Nephron (organoid): ENCODE results near the gene SLC9A9.

ENCODE experiments used
- H3K27ac Mint-ChIP-seq, 3 experiments: 2 replicates each; pipeline ENCODE4 v1.8.0; 2020; ENCODE audit warnings: mixed read lengths in 3 of 3, mild to moderate bottlenecking in 2 of 3, moderate library complexity in 1 of 3
- H3K27me3 Mint-ChIP-seq: 2 replicates; pipeline ENCODE4 v1.8.0; 2021; ENCODE audit warnings: low read depth, mild to moderate bottlenecking, moderate library complexity, mixed read lengths
- H3K36me3 Mint-ChIP-seq: 2 replicates; pipeline ENCODE4 v1.8.0; 2020; ENCODE audit warnings: low read depth, mixed read lengths
- H3K4me1 Mint-ChIP-seq: 2 replicates; pipeline ENCODE4 v1.8.0; 2020; ENCODE audit warnings: mixed read lengths
- H3K4me3 Mint-ChIP-seq, 3 experiments: 2 replicates each; pipeline ENCODE4 v1.8.0; 2020; ENCODE audit warnings: mild to moderate bottlenecking in 3 of 3, mixed read lengths in 3 of 3, moderate library complexity in 2 of 3
- H3K9me3 Mint-ChIP-seq: 2 replicates; pipeline ENCODE4 v1.8.0; 2020; ENCODE audit warnings: mixed read lengths
- CTCF ChIP-seq, 3 experiments: fragments of 200-600 bp; sonication (generic); IDR thresholded peaks; one replicate each; pipeline ENCODE4 v1.5.0; 2021; ENCODE audit warnings: antibody characterized with exemption in 3 of 3; ENCODE audit not compliant: unreplicated experiment in 3 of 3

SLC9A9 gene

GRCh38 chr3:143236226-143236964 lies 611.9 kb downstream of the SLC9A9 start:
- Mint-ChIP-seq H3K36me3 (no peaks in the 10 kb centered on the region), H3K4me1 (peaks cover 30% of the 10 kb centered on the region), H3K9me3 (peaks cover 7% of the 10 kb centered on the region), H3K27me3 (peaks cover 4% of the 10 kb centered on the region), H3K4me3 (peak overlapping the region in 1 of 3 experiments; percentile 16), H3K27ac (peak overlapping the region; percentile 80 to 93 (median 86))
- no peak for TF ChIP-seq CTCF (IDR thresholded peaks at IDR 0.05; ENCODE audit: unreplicated experiment in 3 of 3)

- Mint-ChIP-seq H3K9me3 (peaks cover 7% of the 10 kb centered on the region), H3K36me3 (no peaks in the 10 kb centered on the region), H3K4me3 (no peak overlapping the region), H3K27me3 (peaks cover 4% of the 10 kb centered on the region), H3K27ac (peak overlapping the region in 1 of 3 experiments; percentile 93), H3K4me1 (peaks cover 23% of the 10 kb centered on the region)
- no peak for TF ChIP-seq CTCF (IDR thresholded peaks at IDR 0.05; ENCODE audit: unreplicated experiment in 3 of 3)
Measured at GRCh38 chr3:143235614-143236204, 612.6 kb downstream of the SLC9A9 start.

GRCh38 chr3:143234526-143234925 lies 613.7 kb downstream of the SLC9A9 start:
- H3K4me1 Mint-ChIP-seq = peaks cover 18% of the 10 kb centered on the region
- peaks cover 7% of the 10 kb centered on the region for H3K9me3 Mint-ChIP-seq
- TF ChIP-seq CTCF (IDR thresholded peaks at IDR 0.05; ENCODE audit: unreplicated experiment in 3 of 3) = no peak

GRCh38 chr3:143232981-143233380 lies 615.3 kb downstream of the SLC9A9 start:
- Mint-ChIP-seq H3K36me3 (no peaks in the 10 kb centered on the region), H3K4me1 (peaks cover 10% of the 10 kb centered on the region), H3K9me3 (peaks cover 5% of the 10 kb centered on the region), H3K4me3 (no peak overlapping the region), H3K27ac (no peak overlapping the region), H3K27me3 (no peaks in the 10 kb centered on the region)
- TF ChIP-seq CTCF (IDR thresholded peaks at IDR 0.05; ENCODE audit: unreplicated experiment in 3 of 3) = no peak

More at GRCh38 chr3:143234526-143234925, 613.7 kb downstream of the SLC9A9 start:
- Mint-ChIP-seq H3K27ac (no peak overlapping the region), H3K4me3 (no peak overlapping the region), H3K36me3 (no peaks in the 10 kb centered on the region), H3K27me3 (peaks cover 4% of the 10 kb centered on the region)

GRCh38 chr3:143228405-143228804 lies 619.9 kb downstream of the SLC9A9 start:
- Mint-ChIP-seq H3K27ac (no peak overlapping the region), H3K27me3 (peaks cover 5% of the 10 kb centered on the region), H3K9me3 (peaks cover 3% of the 10 kb centered on the region), H3K36me3 (no peaks in the 10 kb centered on the region), H3K4me1 (peaks cover 20% of the 10 kb centered on the region), H3K4me3 (no peak overlapping the region)
- TF ChIP-seq CTCF (IDR thresholded peaks at IDR 0.05; ENCODE audit: unreplicated experiment in 3 of 3) = no peak
